CD8-positive, alpha-beta memory T cell (primary cell): ENCODE measurements around the gene RPL6. TPM values are rescaled to one million over a fixed set of nuclear protein-coding genes. Genes with fewer than 3 reads are reported as not detected.

ENCODE experiments used
- polyA plus RNA-seq: library from polyadenylated mRNA; unstranded; fragments of 300-500 nt; fragmentation: Illumina TruSeq; gene quantifications from one replicate; pipeline ENCODE4 v1.2.3, GENCODE V29; 2021
- total RNA-seq, 2 experiments: library from RNA; stranded (reverse); gene quantifications; one replicate each; pipeline ENCODE4 v1.2.3, GENCODE V29; 2021

The RPL6 gene
- total and polyA plus RNA-seq, 3 experiments from 2014 or later: 609 to 2,019 (median 1,957) TPM

Other genes starting within 250 kb of the RPL6 start
- 10 to 100 TPM; 29.7 to 32.8 TPM for gene HECTD4, start 27.2 kb downstream of the RPL6 start, total RNA-seq
- gene HECTD4, start 27.2 kb downstream of the RPL6 start, polyA plus RNA-seq: 3.1 TPM
- gene PTPN11, start 9.3 kb upstream of the RPL6 start, total RNA-seq: 100 to 1,000 TPM; 163 to 171 TPM
- 80.2 TPM for gene PTPN11, start 9.3 kb upstream of the RPL6 start, polyA plus RNA-seq